Peyer's patch (tissue), 4 donors: ENCODE data around the gene HOXC11. TPM values are rescaled to one million over a fixed set of nuclear protein-coding genes. Genes with fewer than 3 reads are reported as not detected.

ENCODE experiments used
- DNase-seq, 3 donors: peaks; one replicate each; pipeline ENCODE4 v3.0.0-alpha.2; 2017 to 2019
- H3K27ac ChIP-seq, 4 donors: fragments of 200-600 bp; sonication (generic); one replicate each; pipeline ENCODE4 v1.5.1; 2016 to 2019
- H3K27me3 ChIP-seq, 2 donors: fragments of 200-600 bp; sonication (generic); one replicate each; pipeline ENCODE4 v1.5.1; 2019
- H3K36me3 ChIP-seq, 3 donors: fragments of 200-600 bp; sonication (generic); one replicate each; pipeline ENCODE4 v1.5.1; 2016 to 2019
- H3K4me1 ChIP-seq, 4 donors: fragments of 200-600 bp; sonication (generic); one replicate each; pipeline ENCODE4 v1.5.1; 2016 to 2019
- H3K4me3 ChIP-seq, 4 donors: fragments of 200-600 bp; sonication (generic); 1 replicate in 3 of 4; 2 replicates in 1 of 4; pipeline ENCODE4 v1.5.1; 2016 to 2019; ENCODE audit warnings: mild to moderate bottlenecking in 1 of 4
- H3K9me3 ChIP-seq, 4 donors: fragments of 200-600 bp; sonication (generic); one replicate each; pipeline ENCODE4 v1.5.1; 2016 to 2019; ENCODE audit warnings: mild to moderate bottlenecking in 1 of 4
- POLR2A ChIP-seq, 2 donors: fragments of 450-650 bp; IDR thresholded peaks; one replicate each; pipeline ENCODE4 v1.5.1; 2017; ENCODE audit warnings: antibody characterized with exemption in 2 of 2, mild to moderate bottlenecking in 2 of 2, moderate library complexity in 2 of 2
- total RNA-seq, 4 donors: library from RNA; depleted of rRNA; stranded (reverse); fragments of >200 nt; gene quantifications; one replicate each; pipeline ENCODE4 v1.1.0, GENCODE V29; 2016
- TF ChIP-seq, protein P1 (sequence below), 6 experiments: fragments of 450-650 bp in 4 of 6; fragments of 200-600 bp in 2 of 6; sonication (generic) in 1 of 6; IDR thresholded peaks; one replicate each; pipeline ENCODE4 v1.5.1; 2017 to 2019; ENCODE audit warnings: antibody characterized with exemption in 6 of 6, mild to moderate bottlenecking in 3 of 6, moderate library complexity in 1 of 6

The HOXC11 gene
- total RNA-seq, 4 donors from 2014 or later = 0.40 to 0.76 (median 0.70) TPM; not detected in 1

DNA sequence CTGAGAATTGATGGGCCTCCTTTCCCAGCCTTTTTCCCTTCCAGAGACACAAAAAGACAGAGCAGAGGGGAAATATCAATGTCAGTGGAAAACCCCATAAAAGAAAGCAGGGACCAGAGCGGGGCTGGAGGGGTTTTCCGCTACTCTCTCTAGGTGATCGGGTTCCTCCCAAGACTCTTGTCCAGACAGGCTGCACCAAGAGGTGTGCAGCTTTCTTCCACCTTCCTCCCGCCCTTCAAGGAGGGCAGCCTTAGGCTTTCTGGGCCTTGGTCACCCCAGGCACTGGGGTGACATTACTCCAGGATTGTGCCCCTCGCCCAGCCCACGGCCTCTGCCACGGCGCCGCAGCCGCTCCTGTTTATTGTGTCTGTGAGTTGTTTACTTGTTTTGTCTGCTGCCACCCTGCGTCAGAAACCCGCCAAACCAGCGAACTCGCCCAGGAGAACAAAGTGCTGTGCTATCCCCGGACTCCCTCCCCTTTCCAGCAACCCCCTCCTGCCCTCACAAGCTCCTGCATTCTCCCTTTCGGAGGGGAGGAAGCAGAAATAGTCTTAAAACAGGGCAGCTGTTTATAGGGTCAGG, 48.6 kb downstream of the HOXC11 start:
- Histone ChIP-seq H3K4me3 (peak overlapping the region in 2 of 4 donors; percentile 36 to 56), H3K4me1 (peaks cover 0 to 13% (median 3%) of the 10 kb centered on the region in 4 donors), H3K27ac (peak overlapping the region in 3 of 4 donors; percentile 76 to 94 (median 89)), H3K27me3 (peaks cover 0 to 3% of the 10 kb centered on the region in 2 donors), H3K9me3 (no peaks in the 10 kb centered on the region), H3K36me3 (no peaks in the 10 kb centered on the region)
- TF ChIP-seq, protein P1, sequence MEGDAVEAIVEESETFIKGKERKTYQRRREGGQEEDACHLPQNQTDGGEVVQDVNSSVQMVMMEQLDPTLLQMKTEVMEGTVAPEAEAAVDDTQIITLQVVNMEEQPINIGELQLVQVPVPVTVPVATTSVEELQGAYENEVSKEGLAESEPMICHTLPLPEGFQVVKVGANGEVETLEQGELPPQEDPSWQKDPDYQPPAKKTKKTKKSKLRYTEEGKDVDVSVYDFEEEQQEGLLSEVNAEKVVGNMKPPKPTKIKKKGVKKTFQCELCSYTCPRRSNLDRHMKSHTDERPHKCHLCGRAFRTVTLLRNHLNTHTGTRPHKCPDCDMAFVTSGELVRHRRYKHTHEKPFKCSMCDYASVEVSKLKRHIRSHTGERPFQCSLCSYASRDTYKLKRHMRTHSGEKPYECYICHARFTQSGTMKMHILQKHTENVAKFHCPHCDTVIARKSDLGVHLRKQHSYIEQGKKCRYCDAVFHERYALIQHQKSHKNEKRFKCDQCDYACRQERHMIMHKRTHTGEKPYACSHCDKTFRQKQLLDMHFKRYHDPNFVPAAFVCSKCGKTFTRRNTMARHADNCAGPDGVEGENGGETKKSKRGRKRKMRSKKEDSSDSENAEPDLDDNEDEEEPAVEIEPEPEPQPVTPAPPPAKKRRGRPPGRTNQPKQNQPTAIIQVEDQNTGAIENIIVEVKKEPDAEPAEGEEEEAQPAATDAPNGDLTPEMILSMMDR (IDR thresholded peaks at IDR 0.05) = peak in 2 of 6 experiments; percentile 5
- no peak for TF ChIP-seq POLR2A (IDR thresholded peaks at IDR 0.05)
- DNase-seq = no peak

DNA sequence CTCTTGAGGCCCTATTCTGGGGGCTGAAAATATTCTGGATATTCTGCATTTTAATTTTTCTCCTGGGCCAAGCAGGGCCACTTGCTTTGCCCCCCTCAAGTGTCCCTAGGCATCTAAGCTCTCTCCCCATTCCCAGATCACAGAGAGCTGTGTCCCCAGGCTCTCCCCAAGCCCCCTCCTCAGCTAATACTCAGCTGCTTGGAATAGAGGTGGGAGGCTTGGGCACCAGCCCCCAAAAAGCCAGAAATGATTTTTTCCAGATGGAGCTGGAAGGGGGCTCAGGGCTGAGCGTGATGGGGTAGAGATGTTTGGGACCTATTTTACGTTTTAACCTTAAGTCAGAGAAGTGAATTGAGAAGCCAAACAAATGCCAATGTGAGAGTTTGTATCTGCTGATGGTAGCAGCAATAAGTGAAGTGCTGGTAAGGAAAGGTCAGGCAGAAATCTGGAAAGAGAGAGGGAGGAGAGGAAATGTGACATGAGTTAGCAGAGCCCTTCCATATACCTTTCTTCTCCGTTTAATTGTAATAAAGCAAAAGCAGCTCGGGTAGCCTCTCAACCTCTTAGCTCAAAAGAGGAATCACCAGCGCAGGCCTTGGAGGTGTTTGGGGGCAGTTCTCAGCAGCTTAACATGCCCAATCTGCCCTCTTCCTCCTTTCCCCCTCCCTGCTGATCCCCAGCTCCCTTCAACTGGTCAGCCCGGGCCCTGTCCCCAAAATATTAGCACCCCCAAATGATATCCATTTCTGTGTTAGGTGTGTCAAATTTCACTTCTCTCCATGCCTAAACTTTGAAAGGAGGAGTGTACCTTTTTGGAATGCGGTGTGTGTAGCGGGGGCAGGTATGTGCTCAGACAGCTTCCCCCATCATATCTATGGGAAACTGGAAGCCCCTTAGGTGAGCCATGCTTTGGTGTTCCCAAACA, 50.3 kb downstream of the HOXC11 start:
- TF ChIP-seq, protein P1 (IDR thresholded peaks at IDR 0.05) = no peak
- TF ChIP-seq POLR2A (IDR thresholded peaks at IDR 0.05) = no peak
- H3K27me3 ChIP-seq = no peaks in the 10 kb centered on the region
- H3K36me3 ChIP-seq = no peaks in the 10 kb centered on the region
- H3K27ac ChIP-seq = peak overlapping the region in 3 of 4 donors; percentile 56 to 94 (median 63)
- no peaks in the 10 kb centered on the region for H3K9me3 ChIP-seq
- peaks cover 0 to 23% (median 0%) of the 10 kb centered on the region in 4 donors for H3K4me1 ChIP-seq
- DNase-seq = no peak
- H3K4me3 ChIP-seq = peak overlapping the region in 1 of 4 donors; percentile 14

DNA sequence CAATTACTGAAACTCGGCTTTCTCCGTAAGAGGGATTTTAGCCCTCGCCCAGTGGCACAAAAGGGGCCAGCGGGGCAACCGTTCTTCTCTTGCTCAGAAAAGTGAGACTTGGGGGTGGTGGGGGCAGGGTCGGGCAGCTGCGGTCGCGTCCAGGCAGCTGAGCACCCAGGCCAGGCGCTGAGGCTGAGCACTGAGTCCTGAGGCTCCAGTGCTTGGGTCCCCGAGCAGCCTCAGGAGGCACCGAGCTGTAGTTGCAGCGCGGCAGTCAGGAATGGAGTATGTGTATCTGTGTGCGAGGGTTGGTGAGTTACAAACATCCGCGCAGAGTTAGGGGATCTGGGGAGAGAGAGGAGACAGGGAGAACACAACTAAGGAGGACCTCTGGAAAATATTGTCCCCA, 51.2 kb downstream of the HOXC11 start:
- no peaks in the 10 kb centered on the region for H3K27me3 ChIP-seq
- peak overlapping the region in 3 of 4 donors; percentile 63 to 94 (median 65) for H3K27ac ChIP-seq
- H3K4me3 ChIP-seq = peak overlapping the region in 1 of 4 donors; percentile 33
- no peaks in the 10 kb centered on the region for H3K36me3 ChIP-seq
- peaks cover 0 to 30% (median 0%) of the 10 kb centered on the region in 4 donors for H3K4me1 ChIP-seq
- peak in 1 of 3 donors; percentile 43 for DNase-seq
- TF ChIP-seq POLR2A (IDR thresholded peaks at IDR 0.05) = no peak
- TF ChIP-seq, protein P1 (IDR thresholded peaks at IDR 0.05) = no peak
- H3K9me3 ChIP-seq = no peaks in the 10 kb centered on the region

DNA sequence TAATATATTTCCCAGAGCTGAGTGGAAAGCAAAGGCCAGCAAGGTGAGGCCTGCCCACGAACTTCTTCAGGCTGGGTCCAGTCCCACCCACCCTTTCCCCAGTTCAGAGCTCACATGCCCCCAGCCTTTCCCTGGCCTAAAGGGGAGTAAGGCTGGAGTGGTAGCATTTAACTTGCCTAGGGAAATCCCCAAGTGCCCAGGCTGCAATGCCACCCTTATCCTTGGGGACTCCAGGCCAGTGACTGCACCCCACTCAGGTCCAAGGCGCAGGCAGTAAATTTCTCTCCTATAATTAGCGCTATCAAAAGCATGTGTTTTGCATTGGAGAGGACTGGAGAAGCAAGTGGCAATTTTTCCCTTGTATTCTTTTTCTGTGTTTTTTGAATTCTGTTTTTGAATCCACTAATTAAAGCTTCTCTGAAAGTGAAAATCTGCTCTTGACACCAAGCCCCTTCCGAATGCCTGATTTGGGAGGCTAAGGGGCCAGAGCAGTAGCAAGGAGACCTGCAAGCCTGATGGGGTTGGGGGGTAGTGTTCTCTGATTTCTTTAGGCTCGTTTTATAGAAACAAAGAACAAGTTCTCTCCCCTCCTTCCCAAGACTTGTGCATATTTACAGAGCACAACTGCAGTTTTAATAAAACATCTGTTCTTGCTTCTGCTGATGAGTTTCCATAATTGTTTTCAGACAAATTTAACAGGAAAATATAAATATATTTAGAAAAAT, 51.8 kb downstream of the HOXC11 start:
- no peak for DNase-seq
- H3K4me1 ChIP-seq = peaks cover 0 to 30% (median 0%) of the 10 kb centered on the region in 4 donors
- no peaks in the 10 kb centered on the region for H3K27me3 ChIP-seq
- peak overlapping the region in 1 of 4 donors; percentile 33 for H3K4me3 ChIP-seq
- H3K9me3 ChIP-seq = no peaks in the 10 kb centered on the region
- no peaks in the 10 kb centered on the region for H3K36me3 ChIP-seq
- H3K27ac ChIP-seq = peak overlapping the region in 3 of 4 donors; percentile 63 to 94 (median 65)
- no peak for TF ChIP-seq POLR2A (IDR thresholded peaks at IDR 0.05)
- TF ChIP-seq, protein P1 (IDR thresholded peaks at IDR 0.05) = no peak
